ENCODE results near the gene DNMT1. TPM values are rescaled to one million over a fixed set of nuclear protein-coding genes. Genes with fewer than 3 reads are reported as not detected.

Gene DNMT1
- total RNA-seq, 1 experiment from 2014 or later, result 383 TPM

GRCh38 chr19:10224337-10224736 lies 29.6 kb upstream of the DNMT1 start:
- CTCF ChIA-PET, result no interaction called here
- DNase-seq (ENCODE audit: low spot score), result no peak
- Histone ChIP-seq H3K9me3 (ENCODE audit: low read depth, low read length, poor library complexity, severe bottlenecking) (no peaks in the 10 kb centered on the region), H3K36me3 (ENCODE audit: insufficient read depth, low read length, poor library complexity, severe bottlenecking) (no peaks in the 10 kb centered on the region), H3K27ac (ENCODE audit: low read depth, low read length, poor library complexity, severe bottlenecking) (no peak overlapping the region), H3K4me3 (ENCODE audit: low read depth, low read length, poor library complexity, severe bottlenecking) (no peak overlapping the region), H3K4me1 (ENCODE audit: insufficient read depth, low read length, poor library complexity, severe bottlenecking) (no peaks in the 10 kb centered on the region), H3K27me3 (replicated peaks; ENCODE audit: insufficient read depth, low read depth, low read length, poor library complexity) (no peaks in the 10 kb centered on the region)
- POLR2A ChIA-PET (ENCODE audit: low non-redundant PET), result interaction anchor here (0.7 kb wide), 1 partner anchor 126 kb away, joined by 4 read pairs; no protein-coding TSS in a partner anchor
- BruUV-seq (replicated peaks), result no TSS peak
- TF ChIP-seq CTCF (conservative IDR thresholded peaks at IDR 0.05; ENCODE audit: low read depth, low read length) (no peak), EZH2 (IDR thresholded peaks at IDR 0.05; ENCODE audit: borderline replicate concordance, low read depth, low read length, poor library complexity, severe bottlenecking) (no peak)
- intact Hi-C loops (cut with micrococcal nuclease; ENCODE audit: unreplicated experiment), result no loop called here

GRCh38 chr19:10223488-10224213 lies 28.9 kb upstream of the DNMT1 start:
- ChIA-PET CTCF (no interaction called here), POLR2A (ENCODE audit: low non-redundant PET) (interaction anchor here (0.7 kb wide), 1 partner anchor 126 kb away, joined by 4 read pairs; no protein-coding TSS in a partner anchor)
- no peak overlapping the region for H3K4me3 ChIP-seq (ENCODE audit: low read depth, low read length, poor library complexity, severe bottlenecking)
- no TSS peak for BruUV-seq (replicated peaks)
- no peaks in the 10 kb centered on the region for H3K4me1 ChIP-seq (ENCODE audit: insufficient read depth, low read length, poor library complexity, severe bottlenecking)
- DNase-seq (ENCODE audit: low spot score), result no peak
- intact Hi-C loops (cut with micrococcal nuclease; ENCODE audit: unreplicated experiment), result no loop called here
- no peaks in the 10 kb centered on the region for H3K9me3 ChIP-seq (ENCODE audit: low read depth, low read length, poor library complexity, severe bottlenecking)
- no peak for TF ChIP-seq CTCF (conservative IDR thresholded peaks at IDR 0.05; ENCODE audit: low read depth, low read length)
- TF ChIP-seq EZH2 (IDR thresholded peaks at IDR 0.05; ENCODE audit: borderline replicate concordance, low read depth, low read length, poor library complexity, severe bottlenecking), result no peak
- H3K36me3 ChIP-seq (ENCODE audit: insufficient read depth, low read length, poor library complexity, severe bottlenecking), result no peaks in the 10 kb centered on the region
- H3K27me3 ChIP-seq (replicated peaks; ENCODE audit: insufficient read depth, low read depth, low read length, poor library complexity), result no peaks in the 10 kb centered on the region
- H3K27ac ChIP-seq (ENCODE audit: low read depth, low read length, poor library complexity, severe bottlenecking), result no peak overlapping the region

GRCh38 chr19:10222201-10222890 lies 27.6 kb upstream of the DNMT1 start:
- Histone ChIP-seq H3K36me3 (ENCODE audit: insufficient read depth, low read length, poor library complexity, severe bottlenecking) (no peaks in the 10 kb centered on the region), H3K4me3 (ENCODE audit: low read depth, low read length, poor library complexity, severe bottlenecking) (no peak overlapping the region), H3K9me3 (ENCODE audit: low read depth, low read length, poor library complexity, severe bottlenecking) (no peaks in the 10 kb centered on the region), H3K27ac (ENCODE audit: low read depth, low read length, poor library complexity, severe bottlenecking) (no peak overlapping the region), H3K27me3 (replicated peaks; ENCODE audit: insufficient read depth, low read depth, low read length, poor library complexity) (no peaks in the 10 kb centered on the region), H3K4me1 (ENCODE audit: insufficient read depth, low read length, poor library complexity, severe bottlenecking) (no peaks in the 10 kb centered on the region)
- POLR2A ChIA-PET (ENCODE audit: low non-redundant PET), result no interaction called here
- CTCF ChIA-PET, result no interaction called here
- TF ChIP-seq CTCF (conservative IDR thresholded peaks at IDR 0.05; ENCODE audit: low read depth, low read length), result no peak
- TF ChIP-seq EZH2 (IDR thresholded peaks at IDR 0.05; ENCODE audit: borderline replicate concordance, low read depth, low read length, poor library complexity, severe bottlenecking), result no peak
- intact Hi-C loops (cut with micrococcal nuclease; ENCODE audit: unreplicated experiment), result no loop called here
- BruUV-seq (replicated peaks), result no TSS peak
- no peak for DNase-seq (ENCODE audit: low spot score)

All from A673 (cell line).